ENCODE measurements around the gene PFKFB4. TPM values are rescaled to one million over a fixed set of nuclear protein-coding genes. Genes with fewer than 3 reads are reported as not detected.

Gene PFKFB4
- total and polyA plus RNA-seq, 2 of the 8 experiments (the other 6 are each of a cell fraction or from before 2014, with no cell fraction given) = 10.7 to 20.1 TPM

DNA sequence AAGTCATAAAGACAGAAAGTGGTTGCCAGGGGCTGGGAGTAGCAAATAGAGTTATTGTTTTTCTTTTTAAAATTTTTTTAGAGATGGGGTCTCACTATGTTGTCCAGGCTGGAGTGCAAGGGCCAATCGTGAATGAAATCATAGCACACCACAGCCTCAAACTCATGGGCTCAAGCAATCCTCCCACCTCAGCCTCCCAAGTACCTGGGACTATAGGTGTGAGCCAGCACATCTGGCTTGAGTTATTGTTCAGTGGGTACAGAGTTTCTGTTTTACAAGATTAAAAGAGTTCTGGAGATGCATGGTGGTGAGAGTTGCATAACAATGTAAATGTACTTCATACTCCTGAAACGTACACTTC lies 23.6 kb downstream of the PFKFB4 start:
- Histone ChIP-seq H2BK120ac (replicated peaks; ENCODE audit: low read depth, low read length) (no peak overlapping the region), H3K18ac (ENCODE audit: extremely low read depth, low read length) (no peak overlapping the region), H2AK5ac (ENCODE audit: low read depth, low read length) (no peak overlapping the region), H3K27me3 (replicated peaks in 1 of 4; ENCODE audit: control insufficient read depth in 3 of 4, extremely low read depth in 1 of 4, insufficient read depth in 3 of 4, low read length in 3 of 4) (no peaks in the 10 kb centered on the region), H3K4me2 (ENCODE audit: insufficient read depth in 1 of 2, low read depth in 2 of 2, low read length in 2 of 2) (no peak overlapping the region), H3K14ac (ENCODE audit: insufficient read length) (no peak overlapping the region), H2BK5ac (ENCODE audit: low read depth, low read length) (no peak overlapping the region), H3K4ac (replicated peaks; ENCODE audit: insufficient read length, low read depth, low read length) (no peak overlapping the region), H3K4me1 (replicated peaks in 1 of 4; ENCODE audit: control insufficient read depth in 3 of 4, insufficient read depth in 4 of 4, low read length in 3 of 4) (no peaks in the 10 kb centered on the region), H3K9me3 (ENCODE audit: insufficient read depth in 2 of 2, low read depth in 1 of 2, low read length in 1 of 2) (no peaks in the 10 kb centered on the region), H3K9ac (replicated peaks in 1 of 4; ENCODE audit: extremely low read depth in 1 of 4, low read depth in 3 of 4, low read length in 3 of 4) (no peak overlapping the region), H2BK15ac (ENCODE audit: low read length) (no peak overlapping the region), H3K23me2 (ENCODE audit: low read depth, low read length) (no peaks in the 10 kb centered on the region; the same call in 1 of the 2 replicates), H3K79me2 (ENCODE audit: control insufficient read depth in 1 of 2, insufficient read depth in 2 of 2, low read length in 2 of 2) (no peaks in the 10 kb centered on the region), H3K56ac (replicated peaks; ENCODE audit: insufficient read length, low read depth, low read length) (no peak overlapping the region), H2AFZ (ENCODE audit: low read length) (no peak overlapping the region), H2BK20ac (ENCODE audit: low read length) (no peak overlapping the region), H2BK12ac (ENCODE audit: low read depth, low read length) (no peak overlapping the region), H3K27ac (ENCODE audit: low read depth, low read length) (no peak overlapping the region), H3K79me1 (ENCODE audit: low read depth, low read length) (no peaks in the 10 kb centered on the region), H4K8ac (ENCODE audit: extremely low read depth, insufficient read depth, low read length) (no peak overlapping the region), H3K36me3 (ENCODE audit: control insufficient read depth in 2 of 4, insufficient read depth in 4 of 4, low read length in 3 of 4) (peaks cover 2 to 29% (median 18%) of the 10 kb centered on the region in 4 experiments; a peak in 7 of 8 replicates), H4K5ac (ENCODE audit: insufficient read length, low read depth, low read length) (no peak overlapping the region), H3K23ac (ENCODE audit: insufficient read length) (no peak overlapping the region), H4K20me1 (replicated peaks in 1 of 2; ENCODE audit: control insufficient read depth in 1 of 2, insufficient read depth in 2 of 2, low read length in 2 of 2) (peaks cover 0 to 4% of the 10 kb centered on the region in 2 experiments), H3K4me3 (ENCODE audit: extremely low read depth in 1 of 4, insufficient read depth in 2 of 4, low read depth in 3 of 4, low read length in 4 of 4) (no peak overlapping the region), H4K91ac (replicated peaks; ENCODE audit: insufficient read length, low read length) (no peak overlapping the region)
- TF ChIP-seq CBX5 (IDR thresholded peaks at IDR 0.05; ENCODE audit: low read depth, low read length) (no peak), CBX8 (IDR thresholded peaks at IDR 0.05; ENCODE audit: borderline replicate concordance, low read depth, low read length) (no peak), RFX5 (IDR thresholded peaks at IDR 0.05; ENCODE audit: borderline replicate concordance, low read depth, low read length) (no peak), ASH2L (IDR thresholded peaks at IDR 0.05; ENCODE audit: low read length) (no peak), BACH1 (IDR thresholded peaks at IDR 0.05; ENCODE audit: low read length) (no peak), RBBP5 (IDR thresholded peaks at IDR 0.05; ENCODE audit: borderline replicate concordance, low read depth, low read length) (no peak), CREB1 (IDR thresholded peaks at IDR 0.05) (no peak), TAF1 (IDR thresholded peaks at IDR 0.05; ENCODE audit: low read depth, low read length) (no peak), TCF12 (IDR thresholded peaks at IDR 0.05; ENCODE audit: low read depth, low read length) (no peak), CTBP2 (IDR thresholded peaks at IDR 0.05; ENCODE audit: borderline replicate concordance, insufficient read depth, insufficient read length, low read length) (no peak), BCL11A (IDR thresholded peaks at IDR 0.05; ENCODE audit: low read depth in 2 of 2, low read length in 2 of 2) (no peak), TEAD4 (IDR thresholded peaks at IDR 0.05; ENCODE audit: low read depth, low read length) (no peak)
- TF ChIP-seq, protein P1, sequence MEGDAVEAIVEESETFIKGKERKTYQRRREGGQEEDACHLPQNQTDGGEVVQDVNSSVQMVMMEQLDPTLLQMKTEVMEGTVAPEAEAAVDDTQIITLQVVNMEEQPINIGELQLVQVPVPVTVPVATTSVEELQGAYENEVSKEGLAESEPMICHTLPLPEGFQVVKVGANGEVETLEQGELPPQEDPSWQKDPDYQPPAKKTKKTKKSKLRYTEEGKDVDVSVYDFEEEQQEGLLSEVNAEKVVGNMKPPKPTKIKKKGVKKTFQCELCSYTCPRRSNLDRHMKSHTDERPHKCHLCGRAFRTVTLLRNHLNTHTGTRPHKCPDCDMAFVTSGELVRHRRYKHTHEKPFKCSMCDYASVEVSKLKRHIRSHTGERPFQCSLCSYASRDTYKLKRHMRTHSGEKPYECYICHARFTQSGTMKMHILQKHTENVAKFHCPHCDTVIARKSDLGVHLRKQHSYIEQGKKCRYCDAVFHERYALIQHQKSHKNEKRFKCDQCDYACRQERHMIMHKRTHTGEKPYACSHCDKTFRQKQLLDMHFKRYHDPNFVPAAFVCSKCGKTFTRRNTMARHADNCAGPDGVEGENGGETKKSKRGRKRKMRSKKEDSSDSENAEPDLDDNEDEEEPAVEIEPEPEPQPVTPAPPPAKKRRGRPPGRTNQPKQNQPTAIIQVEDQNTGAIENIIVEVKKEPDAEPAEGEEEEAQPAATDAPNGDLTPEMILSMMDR (IDR thresholded peaks at IDR 0.05; ENCODE audit: control extremely low read depth in 1 of 3, insufficient read depth in 1 of 3, low read depth in 1 of 3, low read length in 3 of 3) = no peak
- ChIA-PET POLR2A (ENCODE audit: partially characterized antibody) (interaction anchor here (1.2 to 2.2 kb wide), 2 partner anchors 9 to 61 kb away, joined by 3 to 6 read pairs; no protein-coding TSS in a partner anchor), CTCF (ENCODE audit: partially characterized antibody) (interaction anchor here (0.6 to 7.0 kb wide), 5 partner anchors 9 to 402 kb away, joined by 3 to 35 read pairs (median 8); no protein-coding TSS in a partner anchor)
- DNase-seq (ENCODE audit: low read depth in 1 of 2, low spot score in 2 of 2) (no peak), FAIRE-seq (no peak)
- WGBS, 2 experiments (ENCODE audit: extremely low coverage in 1 of 2, insufficient coverage in 1 of 2, insufficient read length in 1 of 2, insufficient replicate concordance in 2 of 2, low coverage in 1 of 2, low lambda C conversion rate in 2 of 2, missing lambda C conversion rate in 1 of 2) = 88% methylated on average over 2 of the region's 2 CpGs; no CpG with 5 or more reads in 1 of the 2 experiments

Data from H1 (cell line).